HEK293 (cell line): ENCODE data around the gene NANS.

Experiments
- CTCF ChIA-PET: fragments of 350-600 bp; formaldehyde crosslinking; extraction: SDS; loops from one replicate; lab custom pipeline; 2021; ENCODE audit warnings: antibody characterized with exemption; lab: Yijun Ruan, JAX
- POLR2A ChIA-PET: fragments of 300-600 bp; formaldehyde crosslinking; extraction: SDS; loops from one replicate; lab custom pipeline; 2020; ENCODE audit warnings: antibody characterized with exemption, inconsistent platforms; lab: Yijun Ruan, JAX
- H3K27ac ChIP-seq: fragments of 200-500 bp; sonication (Bioruptor generic); 2 replicates; pipeline ENCODE4 v1.5.1; 2014; ENCODE audit warnings: low read depth, low read length, control low read depth, inconsistent platforms; ENCODE audit errors: extremely low read depth
- H3K36me3 ChIP-seq, 2 experiments: fragments of 200-500 bp in 1 of 2; sonication (Bioruptor generic) in 1 of 2; 1 replicate in 1 of 2; 2 replicates in 1 of 2; pipeline ENCODE4 v1.5.1; 2014 to 2017; ENCODE audit warnings: inconsistent platforms in 2 of 2, low read length in 2 of 2; ENCODE audit not compliant: control insufficient read depth in 2 of 2, insufficient read depth in 1 of 2
- H3K4me1 ChIP-seq: fragments of 200-500 bp; sonication (Bioruptor generic); 2 replicates; pipeline ENCODE4 v1.5.1; 2014; ENCODE audit warnings: mild to moderate bottlenecking, low read length, inconsistent platforms; ENCODE audit not compliant: control insufficient read depth, insufficient read depth
- H3K4me3 ChIP-seq: 2 replicates; pipeline ENCODE4 v1.5.1; 2011; ENCODE audit warnings: low read depth, mild to moderate bottlenecking, control low read depth, low read length, moderate library complexity
- H3K9me3 ChIP-seq: fragments of 200-500 bp; sonication (Bioruptor generic); 2 replicates; pipeline ENCODE4 v1.5.1; 2014; ENCODE audit warnings: low read depth, low read length, inconsistent platforms; ENCODE audit not compliant: control insufficient read depth, insufficient read depth
- CTCF ChIP-seq: fragments of 450-650 bp; formaldehyde crosslinking; IDR thresholded peaks from 2 replicates; pipeline ENCODE4 v1.5.1; 2016; ENCODE audit warnings: missing biosample characterization, missing genetic modification characterization
- EGR2 ChIP-seq: fragments of 450-650 bp; formaldehyde crosslinking; IDR thresholded peaks from 2 replicates; pipeline ENCODE4 v1.5.1; 2016; ENCODE audit warnings: low read depth, missing biosample characterization, missing genetic modification characterization
- KLF16 ChIP-seq: fragments of 450-650 bp; formaldehyde crosslinking; IDR thresholded peaks from 2 replicates; pipeline ENCODE4 v1.5.1; 2017; ENCODE audit warnings: missing biosample characterization, missing genetic modification characterization
- PATZ1 ChIP-seq: fragments of 450-650 bp; formaldehyde crosslinking; IDR thresholded peaks from 2 replicates; pipeline ENCODE4 v1.5.1; 2016; ENCODE audit warnings: missing biosample characterization, missing genetic modification characterization
- PRDM10 ChIP-seq: fragments of 450-650 bp; formaldehyde crosslinking; IDR thresholded peaks from 2 replicates; pipeline ENCODE4 v1.5.1; 2016; ENCODE audit warnings: missing biosample characterization, missing genetic modification characterization
- ZNF335 ChIP-seq: fragments of 450-650 bp; formaldehyde crosslinking; conservative IDR thresholded peaks from 2 replicates; pipeline ENCODE4 v1.5.1; 2016; ENCODE audit warnings: missing biosample characterization, missing genetic modification characterization
- ZNF449 ChIP-seq: fragments of 450-650 bp; formaldehyde crosslinking; IDR thresholded peaks from 2 replicates; pipeline ENCODE4 v1.5.1; 2017; ENCODE audit warnings: missing biosample characterization, mild to moderate bottlenecking, missing genetic modification characterization, moderate library complexity
- ZNF521 ChIP-seq: fragments of 450-650 bp; formaldehyde crosslinking; IDR thresholded peaks from 2 replicates; pipeline ENCODE4 v1.5.1; 2017; ENCODE audit warnings: missing biosample characterization, mild to moderate bottlenecking, missing genetic modification characterization
- ZNF654 ChIP-seq: fragments of 450-650 bp; formaldehyde crosslinking; IDR thresholded peaks from 2 replicates; pipeline ENCODE4 v1.5.1; 2016; ENCODE audit warnings: low read depth, missing biosample characterization, missing genetic modification characterization
- ZNF707 ChIP-seq: fragments of 450-650 bp; formaldehyde crosslinking; IDR thresholded peaks from 2 replicates; pipeline ENCODE4 v1.5.1; 2016; ENCODE audit warnings: missing biosample characterization, missing genetic modification characterization
- ZNF777 ChIP-seq: fragments of 450-650 bp; formaldehyde crosslinking; IDR thresholded peaks from 2 replicates; pipeline ENCODE4 v1.5.1; 2017; ENCODE audit warnings: missing biosample characterization, missing genetic modification characterization, borderline replicate concordance

Gene NANS

DNA sequence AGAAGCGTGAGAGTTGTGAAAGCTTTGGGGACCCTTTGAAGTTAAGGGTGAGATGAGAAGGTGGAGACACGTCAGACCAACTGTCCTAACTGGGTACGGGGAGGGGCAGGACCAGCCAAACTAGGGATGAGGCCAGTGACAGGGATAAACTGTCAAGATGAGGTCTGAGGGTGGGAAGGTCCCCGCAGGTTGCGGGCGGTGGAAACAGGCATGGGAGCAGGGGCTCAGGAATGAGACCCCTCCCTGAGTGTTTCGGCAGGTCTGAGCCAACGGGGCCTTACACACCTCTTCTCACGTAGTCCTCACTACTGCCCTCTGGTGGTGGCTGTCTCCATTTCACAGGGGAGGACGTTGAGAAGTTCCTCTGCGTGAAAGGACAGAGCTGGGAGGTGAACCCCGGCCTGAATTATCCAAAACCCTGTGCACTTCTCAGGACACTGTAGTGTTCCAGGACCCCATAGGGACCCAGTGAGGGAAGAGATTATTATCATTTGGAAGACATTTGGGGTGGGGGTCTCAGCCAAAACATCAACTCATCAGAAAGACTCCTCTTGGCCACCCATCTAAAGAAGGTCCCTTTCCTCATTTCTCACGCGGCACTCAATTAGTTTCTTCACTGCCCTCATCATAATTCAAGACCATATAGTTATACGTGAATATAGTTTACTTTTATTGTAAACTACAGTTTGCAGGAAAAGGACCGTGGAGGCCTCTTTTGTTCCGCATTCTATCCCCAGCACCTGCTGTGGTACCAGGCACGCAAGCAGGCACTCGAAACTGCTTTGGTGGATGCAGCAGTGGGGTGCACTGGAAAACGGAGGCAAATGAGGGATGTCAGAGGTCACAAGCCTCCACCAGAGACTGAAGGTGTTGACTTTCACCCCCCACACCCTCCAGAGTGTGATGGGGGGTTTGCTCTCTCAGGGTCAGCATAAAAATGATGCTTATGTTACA lies 21.7 kb upstream of the NANS start:
- TF ChIP-seq ZNF335 (tag by site-specific recombination) (peak; percentile 78), PRDM10 (tag by site-specific recombination) (peak; percentile 32; the same call in 1 of the 2 replicates), ZNF777 (tag by site-specific recombination) (no peak), ZNF654 (tag by site-specific recombination) (peak; percentile 30), PATZ1 (tag by site-specific recombination) (peak; percentile 84), CTCF (tag by site-specific recombination) (peak; percentile 33; the same call in 1 of the 2 replicates), ZNF707 (no peak)
- Histone ChIP-seq H3K36me3 (no peaks in the 10 kb centered on the region), H3K27ac (no peak overlapping the region), H3K4me3 (no peak overlapping the region), H3K9me3 (no peaks in the 10 kb centered on the region), H3K4me1 (no peaks in the 10 kb centered on the region)
- CTCF ChIA-PET = interaction anchor here (0.5 to 3.6 kb wide), 35 partner anchors 9 to 406 kb away, joined by 3 to 26 read pairs (median 3); partner anchors contain the start of genes CORO2A, NANS and TRMO
- POLR2A ChIA-PET = interaction anchor here (1.0 kb wide), 1 partner anchor 21 kb away, joined by 6 read pairs; the partner anchor contains the start of gene NANS

DNA sequence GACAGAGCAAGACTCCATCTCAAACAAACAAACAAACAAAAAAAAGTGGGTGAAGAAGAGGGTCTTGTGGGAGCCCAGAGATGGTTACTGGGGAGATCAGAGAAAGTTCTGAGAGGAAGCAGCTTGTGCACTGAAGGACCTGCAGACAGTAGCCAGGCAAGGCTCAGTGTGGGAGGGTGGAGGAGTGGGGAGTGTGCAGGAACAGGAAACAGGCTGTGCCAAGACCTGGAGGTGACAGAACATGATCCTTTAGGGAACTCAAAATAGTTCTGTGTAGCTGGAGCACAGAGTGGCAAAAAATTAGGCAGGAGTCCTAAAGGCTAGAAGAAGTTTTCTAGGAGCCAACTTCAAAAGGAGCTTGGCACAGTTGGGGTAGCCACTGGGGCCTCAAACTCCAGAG lies 19.2 kb upstream of the NANS start:
- H3K9me3 ChIP-seq = no peaks in the 10 kb centered on the region
- no peak overlapping the region for H3K27ac ChIP-seq
- H3K36me3 ChIP-seq = no peaks in the 10 kb centered on the region
- no peaks in the 10 kb centered on the region for H3K4me1 ChIP-seq
- no peak overlapping the region for H3K4me3 ChIP-seq
- TF ChIP-seq ZNF521 (tag by site-specific recombination) = no peak
- TF ChIP-seq EGR2 = peak; percentile 48
- TF ChIP-seq KLF16 = no peak
- TF ChIP-seq ZNF449 (tag by site-specific recombination) = no peak
- TF ChIP-seq, all 188 proteins: peak for 1
- CTCF ChIA-PET = interaction anchor here (0.8 to 3.1 kb wide), 4 partner anchors 16 to 186 kb away, joined by 3 to 14 read pairs (median 4); partner anchors contain the start of gene TRMO
- POLR2A ChIA-PET = interaction anchor here (1.9 kb wide), 1 partner anchor 19 kb away, joined by 9 read pairs; the partner anchor contains the start of gene NANS
